BJ (cell line): ENCODE results near the gene HLA-DQB1. TPM values are rescaled to one million over a fixed set of nuclear protein-coding genes. Genes with fewer than 3 reads are reported as not detected.
"Not testable (repeated sequence)": the region's sequence is repeated elsewhere in the genome, so short reads cannot be mapped to it uniquely, and the experiment has no call there.

Experiments
- CTCF ChIA-PET: fragments of 350-600 bp; formaldehyde crosslinking; extraction: SDS; loops from one replicate; lab custom pipeline; 2021; ENCODE audit warnings: antibody characterized with exemption, inconsistent platforms; lab: Yijun Ruan, JAX
- POLR2A ChIA-PET: fragments of 300-600 bp; sonication (Branson Sonifier 250); formaldehyde crosslinking; extraction: SDS; loops from one replicate; lab custom pipeline; 2021; ENCODE audit warnings: antibody characterized with exemption; lab: Charles Lee
- DNase-seq: peaks from one replicate; pipeline ENCODE4 v3.0.0-alpha.2; 2011; ENCODE audit warnings: low read depth
- H3K27me3 ChIP-seq: 2 replicates; pipeline ENCODE4 v1.6.0; 2011; ENCODE audit warnings: low read length; ENCODE audit not compliant: control insufficient read depth, insufficient read depth
- H3K36me3 ChIP-seq: 2 replicates; pipeline ENCODE4 v1.5.1; 2011; ENCODE audit warnings: low read length; ENCODE audit not compliant: control insufficient read depth, insufficient read depth
- H3K4me3 ChIP-seq: 2 replicates; pipeline ENCODE4 v1.5.1; 2011; ENCODE audit warnings: low read depth, mild to moderate bottlenecking, control low read depth, low read length
- CTCF ChIP-seq: IDR thresholded peaks from 2 replicates; pipeline ENCODE4 v1.5.1; 2011; ENCODE audit warnings: low read depth, mild to moderate bottlenecking, control low read depth, inconsistent platforms, low read length, moderate library complexity; ENCODE audit not compliant: insufficient read depth
- polyA plus RNA-seq: library from polyadenylated mRNA; depleted of rRNA; stranded (reverse); fragments of >200 nt; gene quantifications from 2 replicates; pipeline ENCODE4 v1.2.3, GENCODE V29; 2011

The HLA-DQB1 gene
- polyA plus RNA-seq, 1 experiment, result not detected

- POLR2A ChIA-PET, result no interaction called here
- CTCF ChIA-PET, result no interaction called here
- H3K4me3 ChIP-seq, result no peak within 1 kb of the TSS
- DNase-seq, result no peak
- no peaks in the 10 kb centered on the region for H3K36me3 ChIP-seq
- TF ChIP-seq CTCF, result no peak
- H3K27me3 ChIP-seq, result 0 out of 2 replicates have a peak, but pooled peaks cover 2% of the 10 kb centered on the region
Observed at GRCh38 chr6:32637219-32637880, 29.1 kb downstream of the HLA-DQB1 start, which contains the start of gene HLA-DQA1. TSS of gene HLA-DQA1 (plus strand) at chr6:32637406. CDS start at chr6:32637459, 53 bp downstream.

- ChIA-PET CTCF (no interaction called here), POLR2A (no interaction called here)
- H3K36me3 ChIP-seq, result no peaks in the 10 kb centered on the region
- DNase-seq, result no peak
- no peak overlapping the region for H3K4me3 ChIP-seq
- 0 out of 2 replicates have a peak, but pooled peaks cover 2% of the 10 kb centered on the region for H3K27me3 ChIP-seq
- no peak for TF ChIP-seq CTCF
Observed at GRCh38 chr6:32635526-32636123, 30.8 kb downstream of the HLA-DQB1 start.

- H3K27me3 ChIP-seq, POLR2A ChIA-PET, CTCF ChIA-PET, DNase-seq, H3K36me3 ChIP-seq, H3K4me3 ChIP-seq: not testable (repeated sequence)
Observed at GRCh38 chr6:32629793-32630192, 36.7 kb downstream of the HLA-DQB1 start.

- H3K4me3 ChIP-seq, result no peak overlapping the region
- H3K27me3 ChIP-seq, result no peaks in the 10 kb centered on the region
- POLR2A ChIA-PET, result no interaction called here
- no peak for DNase-seq
- CTCF ChIA-PET, result no interaction called here
- H3K36me3 ChIP-seq, result no peaks in the 10 kb centered on the region
- no peak for TF ChIP-seq CTCF
Observed at GRCh38 chr6:32627831-32628230, 38.6 kb downstream of the HLA-DQB1 start.

GRCh38 chr6:32627249-32627648, 39.2 kb downstream of the HLA-DQB1 start:
- DNase-seq, result no peak
- Histone ChIP-seq H3K27me3 (no peaks in the 10 kb centered on the region), H3K4me3 (no peak overlapping the region), H3K36me3 (no peaks in the 10 kb centered on the region)
- ChIA-PET CTCF (no interaction called here), POLR2A (no interaction called here)
- no peak for TF ChIP-seq CTCF
